GM18498 (cell line): ENCODE measurements around the gene MYO19.
A peak's percentile ranks its signal among the peaks of the same experiment; 100 is the strongest.
"Not testable (repeated sequence)": the region's sequence is repeated elsewhere in the genome, so short reads cannot be mapped to it uniquely, and the experiment has no call there.

Experiments used
- ATAC-seq: cut with Tn5 transposase; IDR thresholded peaks from one replicate; pipeline ENCODE4 v1.9.1; 2021; ENCODE audit warnings: mild to moderate bottlenecking, moderate library complexity; ENCODE audit not compliant: unreplicated experiment

The MYO19 gene

GRCh38 chr17:36503456-36504155 is 31.1 kb downstream of the MYO19 start:
- no peak for ATAC-seq

DNA sequence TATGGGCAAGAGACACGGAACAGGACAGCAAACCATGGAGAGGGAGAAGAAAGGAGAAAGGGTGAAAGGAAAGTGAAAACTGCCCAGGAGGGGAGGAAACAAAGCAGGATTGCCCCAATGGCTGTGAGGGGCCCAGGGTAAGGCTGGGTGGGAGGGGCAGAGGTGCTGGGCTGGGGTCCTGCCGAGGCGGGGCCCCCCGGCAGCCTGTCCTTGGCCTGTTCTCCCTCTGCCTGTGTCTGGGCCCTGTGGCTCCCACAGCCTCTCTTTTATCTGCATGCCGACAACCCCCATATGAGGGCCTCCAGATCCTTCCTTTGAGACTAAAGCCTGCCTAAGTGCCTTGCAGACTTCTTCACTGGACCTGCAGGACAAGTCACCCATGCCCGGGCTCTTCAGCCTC is 32.7 kb downstream of the MYO19 start:
- ATAC-seq: no peak

- no peak for ATAC-seq
These were observed 33.3 kb downstream of the MYO19 start for GRCh38 chr17:36501351-36501750.

GRCh38 chr17:36500745-36501225 is 33.9 kb downstream of the MYO19 start:
- no peak for ATAC-seq

- no peak for ATAC-seq
These were observed 35.9 kb downstream of the MYO19 start for GRCh38 chr17:36498560-36499300.

GRCh38 chr17:36498155-36498554 is 36.5 kb downstream of the MYO19 start:
- ATAC-seq: no peak

DNA sequence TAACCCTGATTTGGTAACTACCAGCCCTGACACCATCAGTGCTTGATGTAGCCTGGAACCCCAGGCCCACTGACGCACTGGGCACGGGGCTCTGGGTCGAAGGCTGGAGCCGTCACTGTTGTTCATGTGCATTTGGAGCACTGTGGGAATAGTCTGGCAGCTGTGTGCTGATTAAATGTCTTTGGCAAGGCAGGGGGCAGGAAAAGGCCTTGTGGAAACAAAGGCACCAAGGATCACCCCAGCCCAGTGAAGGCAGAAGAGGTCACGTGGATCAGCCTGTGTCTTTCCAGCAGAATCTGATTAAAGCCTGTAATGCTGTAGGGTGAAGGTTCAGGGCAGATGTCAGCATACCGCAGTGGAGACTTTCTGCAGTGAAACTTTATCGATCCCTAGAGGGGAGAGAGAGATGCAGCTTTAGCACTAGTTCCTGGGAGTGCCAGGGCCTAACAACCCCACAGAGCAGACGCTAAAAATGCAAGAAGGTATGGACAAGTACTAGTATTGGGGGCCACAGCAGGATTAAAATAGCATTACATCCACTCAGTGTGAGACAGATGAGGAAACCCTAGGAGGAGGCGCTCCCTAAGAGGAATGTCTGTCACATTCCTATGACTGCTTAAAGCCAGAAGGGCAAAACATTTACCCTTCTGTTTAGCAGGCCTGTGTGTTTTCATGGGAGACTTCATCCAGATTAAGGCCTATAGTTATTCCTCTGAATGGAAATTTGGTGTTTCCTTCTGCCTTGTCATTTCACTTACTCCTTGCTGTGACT is 38.5 kb downstream of the MYO19 start:
- ATAC-seq: no peak

- ATAC-seq: no peak
These were observed 39.5 kb downstream of the MYO19 start for GRCh38 chr17:36495076-36495578.

DNA sequence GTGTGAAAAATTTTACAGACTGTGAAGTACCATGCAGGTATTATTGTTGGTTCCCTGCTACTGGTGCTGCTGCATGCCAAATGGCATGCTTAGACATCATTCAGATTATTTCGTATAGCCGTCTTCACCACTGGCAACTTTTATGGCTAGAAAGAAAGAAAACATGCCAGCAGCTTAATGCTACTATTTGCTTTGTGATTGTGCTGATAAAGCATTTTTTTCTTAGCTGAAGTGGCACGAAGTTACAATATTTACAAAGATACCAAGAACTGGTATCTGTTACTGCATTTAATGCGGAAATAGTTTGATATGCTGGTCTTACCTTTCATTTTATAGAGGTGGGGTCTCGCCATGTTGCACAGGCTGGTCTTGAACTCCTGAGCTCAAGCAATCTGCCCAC is 40.0 kb downstream of the MYO19 start:
- ATAC-seq: no peak

GRCh38 chr17:36493956-36494355 is 40.7 kb downstream of the MYO19 start:
- no peak for ATAC-seq

GRCh38 chr17:36486204-36487194 is 48.2 kb downstream of the MYO19 start, which contains the start of gene ZNHIT3:
Gene ZNHIT3, plus strand, starts transcription at chr17:36486681. Its CDS starts 19 bp downstream, at chr17:36486700.
- ATAC-seq: peak; percentile 84

DNA sequence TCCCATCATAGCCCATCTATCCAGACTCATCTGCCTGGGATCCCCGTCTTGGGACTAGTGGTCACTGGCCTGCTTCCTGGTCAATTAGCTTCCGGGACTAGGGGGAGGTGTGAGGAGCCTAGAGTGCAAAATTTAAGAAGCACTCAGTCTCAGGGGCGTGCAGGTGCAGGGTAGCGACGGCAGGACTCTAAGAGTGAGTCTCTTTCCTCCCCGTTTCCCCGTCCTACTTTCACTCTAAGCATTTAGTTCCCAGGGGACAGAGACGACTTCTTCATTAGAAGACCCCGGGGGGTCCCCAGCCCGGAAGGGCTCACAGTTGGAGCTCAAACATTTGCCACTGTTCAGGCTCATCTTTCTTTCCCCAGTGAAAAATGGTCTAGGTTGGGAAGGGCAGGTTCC is 48.9 kb downstream of the MYO19 start:
- no peak for ATAC-seq

- ATAC-seq: no peak
These were observed 49.6 kb downstream of the MYO19 start for GRCh38 chr17:36485027-36485426.

DNA sequence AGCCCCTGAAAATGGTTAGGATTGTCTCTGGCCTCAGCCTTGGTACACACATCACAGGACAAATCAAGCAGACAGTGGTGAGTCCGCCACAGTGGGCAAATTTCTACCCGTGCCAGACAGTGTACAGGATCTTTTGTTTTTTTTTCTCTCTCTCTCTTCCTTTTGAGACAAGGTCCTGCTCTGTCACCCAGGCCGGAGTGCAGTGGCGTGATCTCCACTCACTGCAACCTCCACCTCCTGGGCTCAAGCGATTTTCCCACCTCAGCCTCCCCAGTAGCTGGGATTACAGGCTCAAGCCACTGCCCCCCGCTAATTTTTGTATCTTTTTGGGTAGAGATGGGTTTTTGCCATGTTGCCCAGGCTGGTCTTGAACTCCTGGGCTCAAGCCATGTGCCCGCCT is 50.6 kb downstream of the MYO19 start:
- ATAC-seq: not testable (repeated sequence)

- no peak for ATAC-seq
These were observed 51.8 kb downstream of the MYO19 start for GRCh38 chr17:36482611-36483504.

DNA sequence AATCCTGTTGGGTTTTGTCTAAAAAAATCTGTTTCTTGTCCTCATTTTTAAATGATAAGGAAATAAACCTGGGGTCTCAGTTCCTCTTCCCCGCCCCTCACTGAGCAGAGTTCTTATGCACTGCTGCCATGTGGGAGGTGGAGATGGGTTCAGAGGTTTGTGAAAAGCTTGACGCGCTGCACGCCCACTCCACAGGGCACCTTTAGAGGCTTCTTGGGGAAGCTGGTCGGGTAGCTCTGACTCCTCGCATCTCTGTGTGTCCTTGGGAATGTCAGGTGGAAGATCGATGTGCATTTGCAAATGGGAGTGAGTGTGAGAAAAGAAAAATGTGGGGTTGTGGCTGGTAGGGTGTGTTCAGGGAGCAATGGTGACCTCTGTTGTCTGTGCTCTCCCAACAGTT is 52.8 kb downstream of the MYO19 start:
- no peak for ATAC-seq

GRCh38 chr17:36475346-36475970 is 59.2 kb downstream of the MYO19 start:
- ATAC-seq: no peak

GRCh38 chr17:36474571-36474970 is 60.1 kb downstream of the MYO19 start:
- no peak for ATAC-seq

DNA sequence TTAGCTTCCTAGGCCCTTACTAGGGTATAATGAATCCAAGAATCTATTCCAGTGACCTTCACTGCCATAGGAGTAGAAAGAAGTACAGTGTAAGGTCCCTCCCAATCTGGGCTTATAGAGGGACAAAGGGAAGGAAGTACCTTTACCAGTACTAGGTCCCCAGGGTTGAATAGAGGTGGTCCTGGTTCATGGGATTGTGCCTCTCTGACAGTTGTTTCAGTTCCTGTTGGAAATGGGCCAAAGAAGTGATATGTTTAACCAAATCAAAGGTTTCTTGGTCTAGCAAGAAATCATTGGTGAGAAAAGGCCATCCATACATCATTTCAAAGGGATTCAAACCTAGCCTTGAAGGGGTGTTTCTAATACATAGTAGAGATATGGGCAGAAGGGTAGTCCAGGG is 64.2 kb downstream of the MYO19 start:
- ATAC-seq: no peak
